HG02938 (cell line): Measurements from ENCODE around the gene PRKACB.

Experiments used
- ATAC-seq: cut with Tn5 transposase; IDR thresholded peaks from one replicate; pipeline ENCODE4 v1.9.1; 2021; ENCODE audit warnings: mild to moderate bottlenecking, moderate library complexity; ENCODE audit not compliant: unreplicated experiment

Gene PRKACB

GRCh38 chr1:84155517-84155916 is 11.4 kb downstream of the PRKACB start:
- peak; percentile 47 for ATAC-seq

- no peak for ATAC-seq
Observed at GRCh38 chr1:84156210-84156621, 12.1 kb downstream of the PRKACB start.

- ATAC-seq, result no peak
Observed at GRCh38 chr1:84159533-84160240, 15.6 kb downstream of the PRKACB start.

GRCh38 chr1:84162295-84162694 is 18.2 kb downstream of the PRKACB start:
- no peak for ATAC-seq

GRCh38 chr1:84163123-84163931 is 19.3 kb downstream of the PRKACB start:
- no peak for ATAC-seq

- ATAC-seq, result no peak
Observed at GRCh38 chr1:84164161-84164560, 20.1 kb downstream of the PRKACB start.

- ATAC-seq, result no peak
Observed at GRCh38 chr1:84164567-84165021, 20.5 kb downstream of the PRKACB start.

- no peak for ATAC-seq
Observed at GRCh38 chr1:84165601-84166000, 21.5 kb downstream of the PRKACB start.

- peak; percentile 99 for ATAC-seq
Observed at GRCh38 chr1:84166797-84167196, 22.7 kb downstream of the PRKACB start.

- no peak for ATAC-seq
Observed at GRCh38 chr1:84168783-84169182, 24.7 kb downstream of the PRKACB start.

- ATAC-seq, result no peak
Observed at GRCh38 chr1:84170171-84170570, 26.1 kb downstream of the PRKACB start.

GRCh38 chr1:84171481-84171880 is 27.4 kb downstream of the PRKACB start:
- ATAC-seq, result no peak

GRCh38 chr1:84174051-84174556 is 30.0 kb downstream of the PRKACB start:
- ATAC-seq, result no peak

- ATAC-seq, result no peak
Observed at GRCh38 chr1:84181350-84182005, 37.4 kb downstream of the PRKACB start.

GRCh38 chr1:84190455-84190854 is 46.4 kb downstream of the PRKACB start:
- ATAC-seq, result no peak

GRCh38 chr1:84192681-84193080 is 48.6 kb downstream of the PRKACB start:
- ATAC-seq, result no peak

- no peak for ATAC-seq
Observed at GRCh38 chr1:84198832-84199231, 54.8 kb downstream of the PRKACB start.

GRCh38 chr1:84199257-84199656 is 55.2 kb downstream of the PRKACB start:
- ATAC-seq, result no peak

- ATAC-seq, result no peak
Observed at GRCh38 chr1:84202126-84202525, 58.1 kb downstream of the PRKACB start.

- no peak for ATAC-seq
Observed at GRCh38 chr1:84206375-84206774, 62.3 kb downstream of the PRKACB start.

GRCh38 chr1:84208935-84209334 is 64.9 kb downstream of the PRKACB start:
- ATAC-seq, result no peak
